Inflammatory macrophage treated with lipopolysaccharide for 4 hours (primary cell): Measurements from ENCODE around the gene GNAZ.

Source experiments
- DNase-seq: peaks from one replicate; pipeline ENCODE4 v3.0.0-alpha.2; 2020

Gene GNAZ

DNA sequence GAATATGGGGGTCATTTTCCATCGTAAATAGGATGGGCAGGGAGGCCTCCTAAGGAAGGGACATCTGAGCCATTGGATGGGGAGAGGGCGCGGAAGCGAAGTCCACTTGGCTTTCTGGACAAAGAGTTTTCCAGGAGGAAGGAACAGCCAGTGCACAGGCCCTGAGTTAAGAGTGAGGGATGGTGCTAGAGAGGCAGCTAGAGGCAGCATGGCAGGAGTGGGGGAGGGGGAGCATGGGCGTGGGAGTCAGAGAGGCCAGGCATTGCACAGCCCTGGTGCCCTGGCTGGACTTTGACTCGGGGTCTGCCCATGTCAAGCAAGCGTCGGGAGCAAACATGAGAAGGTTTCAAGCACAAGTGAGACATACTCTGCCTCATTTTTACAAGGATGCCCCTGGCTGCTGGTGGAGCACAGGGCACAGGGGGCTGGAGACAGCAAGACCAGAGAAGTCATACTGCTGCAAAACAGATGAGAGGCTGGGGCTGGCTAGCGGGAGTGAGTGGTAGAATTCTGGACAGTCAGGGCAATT is 9.0 kb downstream of the GNAZ start:
- no peak for DNase-seq

DNA sequence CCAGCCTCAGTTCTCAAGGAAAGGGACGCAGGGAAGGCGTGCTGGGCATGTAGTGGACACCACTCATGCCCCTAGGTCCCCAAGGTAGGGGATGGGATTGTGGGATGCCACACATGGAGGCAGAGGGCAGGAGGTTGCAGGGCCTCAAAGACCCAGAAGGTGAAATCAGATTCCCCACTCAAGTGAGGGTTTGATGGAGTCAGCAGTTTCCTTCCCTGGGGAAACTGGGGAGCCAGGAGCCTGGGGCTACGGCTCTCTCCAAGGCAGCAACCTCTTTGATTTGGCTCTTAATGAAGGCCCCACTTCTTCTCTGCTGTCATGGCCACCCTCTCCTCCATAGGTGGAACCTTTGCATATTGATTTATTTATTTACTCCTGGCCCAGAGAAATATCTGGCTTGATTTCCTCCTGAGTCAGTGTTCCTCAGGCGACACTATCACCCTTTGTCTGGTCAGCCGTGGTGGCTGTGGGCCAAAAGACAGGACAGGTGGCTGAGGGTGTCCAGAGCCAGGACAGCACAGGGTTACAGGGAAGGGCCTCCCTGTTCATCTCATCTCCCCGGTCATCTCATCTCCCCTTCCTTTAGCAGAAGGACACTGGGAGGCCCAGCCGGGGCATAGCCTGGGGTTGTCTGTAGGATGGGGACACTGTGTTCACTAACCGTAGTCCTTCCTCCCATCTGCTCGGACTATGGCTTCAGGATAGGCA is 9.6 kb downstream of the GNAZ start:
- DNase-seq: no peak

DNA sequence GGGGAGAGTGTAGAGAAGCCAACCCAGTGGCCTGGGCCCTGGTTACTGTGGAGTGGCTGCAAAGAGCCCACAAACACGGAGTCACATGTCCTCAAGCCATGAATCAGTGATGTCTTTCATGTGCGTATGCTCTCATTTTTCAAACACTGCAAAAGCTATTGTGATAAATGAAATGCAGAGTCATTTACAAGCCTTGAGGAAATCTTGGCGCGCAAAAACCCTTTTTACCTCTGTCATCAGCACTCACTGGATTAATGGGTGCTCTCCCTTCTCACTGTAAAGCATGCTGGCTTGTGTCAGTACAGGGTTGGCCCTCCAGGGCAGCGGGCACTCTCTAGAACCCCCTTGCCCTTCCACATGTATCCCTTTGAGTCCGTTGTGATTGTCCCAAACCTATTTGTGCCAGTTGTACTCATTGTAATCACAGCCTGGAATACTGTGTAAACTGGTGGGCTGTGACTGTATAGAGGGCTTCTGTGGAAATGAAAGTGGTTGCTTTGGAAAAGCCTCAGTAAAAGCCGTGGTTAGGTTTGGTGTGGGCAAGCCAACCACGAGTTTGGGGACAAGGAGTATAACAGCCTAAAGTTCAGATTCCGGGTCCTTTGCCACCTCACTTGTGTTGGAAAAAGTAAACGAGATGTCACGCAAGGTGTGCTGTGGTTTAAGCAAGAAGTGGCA is 10.4 kb downstream of the GNAZ start:
- no peak for DNase-seq

DNA sequence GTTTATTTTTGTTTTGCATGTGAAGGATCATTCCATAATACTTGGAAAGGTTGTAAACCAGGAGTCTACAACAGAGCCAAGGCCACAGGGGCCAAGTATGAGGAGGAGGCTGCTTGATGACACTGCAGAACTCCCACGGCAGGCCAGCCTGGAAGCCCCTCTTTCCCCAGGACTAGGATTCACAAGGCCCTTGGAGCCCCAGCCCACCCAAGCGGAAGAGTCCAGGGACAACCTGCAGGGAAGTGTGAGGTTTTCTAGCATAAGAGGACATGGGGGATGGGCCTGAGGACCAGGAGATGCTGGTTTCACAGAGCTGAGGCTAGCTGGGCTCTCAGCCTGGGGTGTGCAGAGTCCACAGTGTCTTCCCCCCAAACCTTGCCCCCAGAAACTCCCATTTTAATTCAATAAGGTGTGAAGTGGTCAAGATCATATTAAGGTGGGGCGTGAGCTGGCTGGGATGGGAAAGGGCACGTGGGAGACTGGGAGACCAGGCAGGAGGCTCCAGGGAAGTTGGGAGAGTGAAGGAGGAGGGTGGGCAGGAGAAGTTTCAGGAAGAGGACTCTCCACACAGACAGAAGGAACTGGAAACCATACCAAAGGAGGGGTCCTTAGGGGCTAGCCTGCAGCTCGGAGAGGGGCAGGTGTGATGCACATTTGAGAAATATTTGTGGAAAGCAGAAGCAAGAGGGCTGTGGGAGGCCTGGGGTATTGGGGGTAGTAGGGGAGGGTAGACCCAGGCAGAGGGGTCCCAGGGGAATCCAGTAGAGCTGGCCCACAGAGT is 12.4 kb downstream of the GNAZ start:
- DNase-seq: no peak

DNA sequence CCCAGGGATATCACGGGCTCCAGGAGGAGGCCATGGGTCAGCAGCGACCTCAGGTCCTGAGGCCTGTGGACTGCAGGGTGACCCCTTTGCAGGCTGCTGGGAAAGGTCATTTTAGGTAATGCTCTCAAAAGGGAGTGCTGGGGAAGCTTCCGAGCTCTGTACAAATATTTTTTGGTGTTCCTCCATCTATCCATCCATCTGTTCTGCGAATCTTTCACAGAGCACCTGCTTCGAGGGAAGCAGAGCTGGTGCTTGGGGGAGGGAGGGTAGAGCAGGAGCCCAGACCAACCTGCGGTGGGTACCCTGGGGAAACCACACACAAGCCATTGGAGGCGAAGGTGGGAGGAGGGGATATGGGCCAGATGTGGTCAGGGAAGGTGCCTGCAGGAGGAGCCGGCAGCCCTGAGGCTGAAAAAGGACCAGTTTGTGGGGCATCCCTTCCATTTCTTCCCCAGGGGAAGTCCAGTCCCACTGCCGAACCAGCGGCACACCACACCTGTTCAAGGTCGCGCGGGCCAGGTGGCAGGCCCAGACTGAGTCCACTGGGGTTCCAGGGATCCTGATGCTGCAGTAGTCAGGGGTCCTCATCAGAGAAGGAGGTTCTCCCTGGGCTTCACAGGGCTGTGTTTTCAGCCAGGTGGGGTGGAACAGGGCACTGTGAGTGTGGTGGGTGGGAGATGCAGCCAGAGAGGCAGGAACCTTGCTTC is 13.1 kb downstream of the GNAZ start:
- no peak for DNase-seq

DNA sequence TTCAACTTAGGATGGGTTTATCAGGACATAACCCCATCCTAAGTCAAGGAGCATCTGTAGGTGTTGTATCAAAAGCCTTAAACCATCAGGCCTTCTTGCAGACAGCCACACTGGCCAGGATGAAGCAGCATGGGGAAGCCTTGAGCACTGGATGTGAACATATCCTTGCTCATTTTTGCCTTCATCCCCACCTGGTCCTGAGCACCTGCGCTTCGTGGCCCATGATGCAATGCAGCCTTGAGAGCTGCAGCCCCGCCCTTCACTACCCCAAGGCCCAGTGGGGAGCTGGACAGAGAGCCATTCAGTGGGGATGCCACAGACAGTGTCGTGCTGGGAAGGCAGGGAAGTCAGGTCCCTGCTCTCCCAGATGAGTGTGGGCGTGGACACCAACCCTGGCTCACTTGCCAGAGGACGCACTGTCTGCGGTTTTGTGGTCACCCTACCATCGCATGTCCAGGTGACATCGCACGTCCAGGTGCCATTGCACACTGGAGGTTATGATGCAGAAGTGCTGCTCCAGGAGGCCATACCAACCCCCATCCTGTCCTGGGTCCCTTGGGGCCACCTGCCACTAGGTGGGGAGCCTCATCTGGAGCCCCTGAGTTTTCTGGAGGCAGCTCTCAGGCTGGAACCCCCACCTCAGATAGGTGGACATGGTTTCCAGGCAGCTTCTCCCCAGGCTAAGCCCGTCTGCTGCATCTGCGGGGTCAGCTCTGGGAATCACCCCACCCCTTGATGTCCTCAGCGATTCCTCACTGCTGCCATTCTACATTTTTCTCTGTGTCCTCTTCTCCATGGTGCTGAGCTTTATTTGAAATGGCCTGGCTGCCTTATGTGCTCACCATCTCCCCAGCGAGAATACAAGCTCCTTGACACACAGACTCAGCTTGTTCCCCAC is 14.4 kb downstream of the GNAZ start:
- DNase-seq: no peak

DNA sequence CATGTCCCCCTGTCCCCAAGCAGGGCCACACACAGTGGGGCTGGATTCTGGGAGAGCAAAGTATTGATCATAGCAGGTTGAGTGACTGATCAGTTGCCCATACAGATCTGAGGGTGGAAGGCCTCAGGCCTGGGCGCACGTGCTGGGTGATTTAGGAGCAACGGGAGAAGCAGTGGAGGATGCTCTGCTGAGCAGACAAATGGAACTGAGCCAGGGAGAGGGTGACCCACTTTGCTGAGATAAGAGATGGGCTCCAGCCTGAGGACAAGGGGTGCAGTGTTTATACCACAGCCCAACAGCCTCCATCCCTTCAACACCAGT is 15.0 kb downstream of the GNAZ start:
- DNase-seq: no peak

DNA sequence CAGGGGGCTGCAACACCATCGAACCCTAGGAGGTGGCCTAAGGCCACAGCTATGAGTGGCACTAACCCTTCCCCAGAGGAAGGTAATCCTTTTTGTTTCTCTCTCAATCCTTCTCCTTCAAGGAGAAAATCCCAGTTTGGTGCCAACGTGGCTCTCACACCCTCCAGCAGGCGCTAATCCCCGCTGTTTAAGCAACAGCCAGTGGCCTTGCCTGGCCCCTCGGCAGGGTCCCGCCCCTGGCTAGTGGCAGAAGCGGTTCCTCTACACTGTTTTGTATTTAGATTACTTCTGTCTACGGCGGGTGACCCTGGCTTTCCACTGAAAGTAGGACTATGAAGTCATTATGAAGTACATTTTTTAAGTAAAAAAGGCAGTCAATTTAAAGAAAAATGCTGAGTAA is 15.5 kb downstream of the GNAZ start:
- no peak for DNase-seq

DNA sequence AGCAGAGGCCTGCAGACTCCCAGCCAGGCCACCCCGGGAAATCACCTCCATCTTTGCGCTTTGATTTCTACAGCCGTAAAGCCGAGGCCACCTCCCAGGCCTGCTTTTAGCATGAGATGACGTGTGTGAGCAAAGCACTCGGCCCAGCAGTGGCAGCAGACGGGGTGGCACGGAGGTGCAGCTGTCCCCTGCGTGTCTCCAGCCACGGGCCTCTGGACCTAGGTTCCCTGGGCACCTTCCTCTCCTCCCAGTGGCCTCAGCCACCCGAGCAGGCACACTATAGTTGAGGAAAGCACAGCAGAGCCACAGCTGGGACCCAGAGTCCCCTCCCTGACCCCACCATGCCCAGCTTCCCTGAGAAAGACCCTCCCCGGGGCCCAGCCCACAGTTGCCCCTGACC is 15.9 kb downstream of the GNAZ start:
- DNase-seq: no peak

DNA sequence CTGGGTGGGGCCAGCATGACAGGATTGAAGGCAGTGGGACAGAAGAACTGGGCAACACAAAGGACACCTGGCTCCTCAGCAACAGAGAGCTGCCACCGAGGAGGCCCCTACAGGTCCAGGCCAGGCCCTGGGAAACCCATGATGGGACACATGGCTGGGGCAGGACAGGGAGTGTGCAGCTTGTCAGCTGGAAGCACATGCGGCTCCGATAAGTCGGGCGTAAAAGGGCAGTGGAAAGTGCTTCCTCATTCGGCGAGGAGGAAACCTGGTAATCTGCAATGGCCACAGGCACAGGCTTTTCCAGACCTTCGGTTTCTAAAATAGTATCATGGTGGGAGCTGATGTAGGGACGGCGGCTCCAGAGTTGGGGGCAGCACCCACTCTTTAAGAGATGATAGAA is 16.5 kb downstream of the GNAZ start:
- peak; percentile 30 for DNase-seq

DNA sequence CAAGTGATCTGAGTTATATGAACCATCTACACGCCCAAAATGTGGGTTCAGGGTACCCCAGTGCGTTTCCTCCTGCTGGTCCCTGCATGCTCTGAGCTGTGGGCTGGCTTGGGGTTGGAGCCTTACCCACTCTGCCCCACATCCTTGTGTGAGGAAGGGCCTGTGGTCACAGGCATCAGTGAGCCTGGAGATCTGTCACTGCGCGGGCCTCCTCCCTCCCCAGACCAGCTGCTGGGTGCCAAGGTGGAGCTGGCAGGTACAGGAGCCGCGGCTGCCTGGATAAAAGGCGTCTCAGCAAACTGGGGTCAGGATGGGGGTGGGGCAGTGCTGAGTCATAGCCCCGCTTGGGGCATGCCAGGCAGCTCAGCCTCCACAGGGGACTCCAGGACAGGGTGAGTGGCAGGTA is 17.9 kb downstream of the GNAZ start:
- no peak for DNase-seq

DNA sequence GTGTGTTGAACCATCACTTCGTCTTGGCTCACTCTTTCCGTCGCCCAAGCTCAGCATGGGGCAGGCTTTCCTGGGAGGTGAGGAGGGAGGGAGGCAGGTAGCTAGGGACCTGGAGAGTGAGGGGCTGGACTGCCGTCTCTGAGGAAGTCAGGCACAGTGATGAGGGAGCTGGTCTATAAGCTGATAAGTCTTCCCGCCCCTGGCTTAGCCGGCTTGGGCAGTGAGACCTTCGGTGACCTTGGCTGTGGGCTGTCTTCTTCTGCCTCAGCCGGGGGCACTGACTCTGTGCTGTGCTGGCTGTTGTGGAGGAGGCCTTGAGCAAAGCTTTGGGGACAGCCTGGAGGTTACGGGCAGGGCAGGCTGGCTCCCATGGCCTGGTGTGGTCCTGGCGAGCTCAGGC is 18.7 kb downstream of the GNAZ start:
- DNase-seq: no peak

DNA sequence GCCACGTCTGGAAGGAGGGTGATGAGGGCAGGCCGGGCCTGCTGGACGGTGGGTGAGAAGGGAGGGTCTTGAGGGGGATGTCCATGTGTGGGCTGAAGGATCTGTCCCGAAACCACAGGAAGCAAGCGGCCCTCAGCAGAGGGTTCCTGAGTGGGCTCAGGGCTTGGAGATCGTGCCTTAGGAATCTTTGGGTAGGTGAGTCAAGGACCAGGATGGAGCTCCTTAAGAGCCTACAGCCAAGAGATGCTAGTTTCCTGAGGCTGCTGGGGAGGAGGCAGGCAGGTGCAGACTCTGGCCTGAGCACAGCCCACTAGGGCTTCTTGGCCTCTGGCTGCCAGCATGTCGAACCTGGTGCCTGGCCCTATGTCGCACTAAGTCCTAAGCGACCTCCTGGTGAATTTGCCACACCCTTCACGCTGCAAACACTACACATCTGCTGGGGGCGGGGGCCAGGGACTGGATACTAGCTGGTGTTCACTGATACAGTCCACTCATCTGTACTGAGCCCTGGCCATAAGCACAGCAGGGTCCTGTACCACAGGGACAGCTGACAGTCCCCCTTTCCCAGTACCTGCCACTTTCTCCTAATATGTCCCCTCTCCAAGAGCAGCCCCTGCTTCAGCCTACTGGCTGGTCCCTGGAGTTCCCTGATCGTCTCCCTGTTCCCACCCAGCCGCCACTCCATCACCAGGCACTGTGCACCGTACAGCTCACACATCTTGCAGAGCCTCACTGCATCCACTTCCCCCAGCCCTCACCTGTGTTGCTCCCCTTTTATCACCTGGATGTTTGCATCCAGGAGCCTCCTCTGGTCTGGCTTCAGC is 19.5 kb downstream of the GNAZ start:
- DNase-seq: no peak

DNA sequence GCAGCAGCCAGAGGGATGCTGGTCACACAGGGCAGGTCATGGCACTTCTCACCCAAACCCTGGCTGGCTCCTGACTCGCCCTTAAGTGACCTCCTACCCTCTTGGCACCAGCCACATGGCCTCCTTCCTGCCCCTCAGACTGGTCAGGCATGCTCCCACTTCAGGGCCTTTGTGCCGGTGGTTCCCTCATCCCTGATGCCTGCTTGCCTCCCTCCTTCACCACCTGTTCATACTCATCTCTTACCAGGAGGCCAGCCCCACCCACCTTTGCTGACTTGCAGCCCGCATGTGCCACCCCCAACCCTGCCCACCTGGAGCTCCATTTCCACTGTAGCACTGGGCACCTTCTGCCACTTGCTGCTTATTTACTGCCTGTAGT is 20.1 kb downstream of the GNAZ start:
- DNase-seq: no peak

DNA sequence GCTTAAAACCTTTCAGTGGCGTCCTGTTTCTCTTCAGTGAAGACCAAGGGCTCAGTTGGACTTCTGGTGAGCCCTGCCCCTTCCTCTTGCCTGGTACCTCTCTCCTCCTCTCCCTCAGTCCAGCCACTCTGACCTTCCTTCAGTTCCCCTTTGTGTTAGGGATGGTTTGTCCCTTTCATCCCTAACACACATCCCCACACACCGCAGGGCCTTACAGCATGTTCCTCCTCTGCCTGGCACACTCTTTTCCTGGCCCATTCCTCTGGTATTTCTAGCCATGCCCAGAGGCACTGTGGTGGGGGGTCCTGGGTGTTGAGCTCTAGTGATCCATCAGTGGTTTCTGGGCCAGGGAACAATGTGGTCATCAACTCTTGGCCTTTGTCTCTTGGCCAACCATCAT is 21.4 kb downstream of the GNAZ start:
- no peak for DNase-seq

DNA sequence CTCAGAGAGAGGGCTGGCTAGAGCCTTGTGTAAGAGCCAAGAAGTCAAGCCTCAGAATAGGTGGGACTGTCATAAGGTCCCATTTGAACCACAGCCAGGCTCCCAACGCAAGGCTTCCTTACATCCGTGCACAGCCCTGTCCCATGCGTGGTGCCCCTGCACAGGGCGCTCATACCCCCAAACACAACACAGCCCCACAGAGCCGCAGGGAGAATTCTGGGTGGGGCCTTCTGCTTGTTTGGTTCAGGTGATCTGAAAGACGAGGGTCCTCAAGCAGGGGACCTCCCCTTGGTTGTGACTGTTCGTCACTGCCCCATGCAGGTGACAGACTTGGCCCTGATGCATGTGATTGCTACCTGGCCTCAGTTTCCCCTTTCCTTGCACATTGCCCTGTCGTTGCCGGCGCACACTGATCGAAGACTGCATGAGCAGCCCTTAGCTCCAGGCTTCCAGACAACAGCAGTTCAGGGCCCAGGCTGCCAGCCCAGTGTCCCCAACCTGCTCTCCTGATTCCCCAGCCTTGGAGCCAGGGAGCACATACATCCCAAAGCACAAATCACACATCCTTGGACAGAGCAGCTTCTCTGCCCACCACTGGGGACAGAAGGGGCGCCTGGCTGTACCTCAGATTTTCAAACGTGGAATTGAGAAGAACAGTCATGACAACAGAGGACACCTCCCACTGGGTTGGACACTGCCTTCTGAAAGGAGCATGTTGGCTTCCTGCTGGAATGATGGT is 22.1 kb downstream of the GNAZ start:
- DNase-seq: no peak

DNA sequence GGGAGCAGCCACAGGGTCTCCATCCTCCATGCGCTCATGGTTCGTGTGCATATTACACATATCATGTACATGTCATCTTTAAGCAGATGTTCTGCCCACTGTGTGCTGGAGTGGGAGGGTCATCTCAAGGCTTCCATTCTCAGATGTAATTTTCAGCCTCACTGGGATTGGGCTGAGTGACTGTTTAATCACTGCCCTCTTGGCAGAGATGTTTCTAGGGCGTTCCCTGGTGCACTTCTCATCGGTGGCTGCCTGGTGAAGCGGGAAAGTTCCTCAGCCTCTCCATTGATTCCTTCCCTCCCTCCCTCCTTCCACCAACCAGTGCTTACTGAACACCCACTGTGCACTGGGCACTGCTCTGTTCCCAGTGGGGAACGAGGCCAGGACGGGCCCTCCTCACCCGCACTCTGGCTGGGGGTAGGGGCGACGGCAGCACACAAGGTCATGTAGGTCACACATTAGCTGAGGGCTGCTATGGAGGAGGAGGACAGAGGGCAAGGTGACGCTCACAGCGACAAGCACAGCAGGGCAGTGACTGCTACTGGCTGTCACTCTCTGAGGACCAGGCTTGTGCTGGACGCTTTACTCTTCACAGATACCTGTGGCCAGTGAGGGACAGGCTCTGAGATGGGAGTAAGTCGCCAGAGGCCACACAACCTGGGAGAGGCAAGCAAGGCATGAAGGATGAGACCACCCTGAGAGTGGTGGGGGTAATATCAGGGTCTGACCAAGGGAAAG is 22.9 kb downstream of the GNAZ start:
- no peak for DNase-seq

DNA sequence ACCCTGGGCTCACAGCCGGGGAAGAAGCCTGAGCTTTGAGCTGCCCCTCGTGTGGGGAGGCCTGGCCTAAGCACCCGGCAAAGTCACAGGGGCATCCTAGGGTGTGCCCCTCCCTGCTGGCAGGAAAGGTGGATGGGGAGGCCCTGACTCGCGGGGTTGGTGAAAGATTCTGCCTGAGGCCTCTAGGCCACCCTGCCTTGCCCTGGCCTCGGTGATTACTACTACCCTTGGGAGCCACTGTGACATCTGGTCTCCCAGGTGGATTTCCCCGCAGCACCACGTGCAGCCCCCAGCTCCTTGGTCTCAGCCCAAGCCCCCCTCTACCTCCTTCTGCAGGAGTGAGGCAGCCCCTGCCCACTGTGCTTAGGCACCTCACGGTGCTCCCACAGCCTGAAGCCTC is 23.9 kb downstream of the GNAZ start:
- DNase-seq: no peak

DNA sequence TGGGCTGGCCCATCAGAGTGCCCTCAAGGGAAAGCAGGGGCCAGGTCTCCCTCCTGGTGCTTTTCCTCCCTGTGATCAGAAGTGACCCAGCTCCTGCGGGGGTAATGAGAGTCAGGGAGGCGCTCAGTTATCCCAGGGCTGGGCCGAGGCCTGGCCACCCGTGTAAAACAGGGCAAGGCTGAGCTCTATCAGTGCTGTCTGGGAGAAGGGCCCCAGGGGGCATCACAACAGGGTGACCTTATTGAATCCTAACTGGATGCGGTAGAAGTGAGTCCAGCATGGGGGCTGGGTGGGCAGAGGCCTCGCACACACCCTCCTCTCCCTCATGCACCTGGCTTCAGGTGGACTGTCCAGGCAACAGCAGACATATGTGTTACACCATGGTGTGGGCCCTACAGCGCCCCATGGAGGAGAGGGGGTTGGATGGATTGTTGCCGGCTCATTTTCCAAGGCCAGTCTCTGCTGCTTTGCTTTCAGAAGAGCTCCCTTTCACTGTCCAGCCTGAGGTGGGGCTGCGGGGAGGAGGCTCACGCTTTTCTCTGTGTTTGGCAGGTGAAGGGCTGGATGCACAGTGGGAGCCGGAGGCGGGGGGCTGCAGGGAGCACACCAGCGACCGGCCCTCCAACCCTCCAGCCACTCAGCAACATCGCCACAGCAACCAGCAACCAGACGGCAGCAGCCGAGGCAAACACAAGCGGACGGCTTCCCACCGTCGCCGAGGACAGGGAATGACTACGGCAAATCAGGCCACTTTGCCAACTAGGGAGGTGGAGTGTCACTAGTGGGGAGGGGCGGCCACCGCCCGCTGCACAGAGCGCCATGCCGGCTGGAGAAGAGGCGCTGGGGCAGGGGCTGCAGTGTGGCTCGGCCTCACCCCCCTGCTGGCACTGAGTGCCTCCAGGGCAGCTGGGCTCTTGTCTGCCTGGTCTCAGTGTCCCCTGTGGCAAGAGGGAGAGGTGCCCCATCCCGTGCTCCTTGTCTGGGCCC is 24.7 kb downstream of the GNAZ start:
- DNase-seq: no peak
